WERI-Rb-1 (cell line): ENCODE measurements around the gene ZBTB43.
A peak's percentile ranks its signal among the peaks of the same experiment; 100 is the strongest.

Source experiments
- DNase-seq: peaks from one replicate; pipeline ENCODE4 v3.0.0-alpha.2; 2020
- H3K27ac ChIP-seq: fragments of 250-450 bp; sonication (Bioruptor Pico); 2 replicates; pipeline ENCODE4 v1.5.1; 2020; ENCODE audit warnings: mild to moderate bottlenecking, moderate library complexity
- H3K27me3 ChIP-seq: fragments of 250-450 bp; sonication (Bioruptor Pico); 2 replicates; pipeline ENCODE4 v1.5.1; 2021; ENCODE audit warnings: mild to moderate bottlenecking, low read depth, moderate library complexity; ENCODE audit not compliant: insufficient read depth, severe bottlenecking
- H3K36me3 ChIP-seq: fragments of 250-450 bp; sonication (Bioruptor Pico); 2 replicates; pipeline ENCODE4 v1.5.1; 2020; ENCODE audit warnings: mild to moderate bottlenecking, moderate library complexity
- H3K4me3 ChIP-seq: 2 replicates; pipeline ENCODE4 v1.5.1; 2011; ENCODE audit warnings: low read depth, mild to moderate bottlenecking, control low read depth, low read length
- H3K9me3 ChIP-seq: fragments of 250-450 bp; sonication (Bioruptor Pico); 2 replicates; pipeline ENCODE4 v1.5.1; 2021; ENCODE audit warnings: mild to moderate bottlenecking, moderate library complexity; ENCODE audit not compliant: severe bottlenecking
- TF ChIP-seq, protein P1 (sequence below): IDR thresholded peaks from 2 replicates; pipeline ENCODE4 v1.5.1; 2011; ENCODE audit warnings: low read depth, mild to moderate bottlenecking, control low read depth, inconsistent platforms, low read length

Gene ZBTB43

DNA sequence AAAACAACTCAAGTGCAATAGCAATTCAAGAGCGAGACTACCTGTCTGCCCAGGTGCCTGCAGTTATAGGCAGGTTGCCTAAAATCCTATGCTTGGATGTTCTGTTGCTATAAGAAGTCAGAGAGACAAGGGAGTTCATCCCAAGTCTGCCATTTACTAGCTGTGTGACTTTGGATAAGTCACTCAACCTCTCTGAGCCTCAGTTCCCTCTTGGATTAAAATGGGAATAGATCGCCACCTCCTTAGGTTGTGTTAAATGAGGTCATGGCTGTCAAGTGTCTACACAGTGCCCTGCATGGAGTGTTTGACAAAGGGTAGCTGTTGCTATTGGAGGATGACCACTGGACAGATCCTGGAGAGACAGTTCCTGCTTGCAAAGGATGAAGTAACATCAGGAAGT, 54.3 kb downstream of the ZBTB43 start:
- Histone ChIP-seq H3K27ac (no peak overlapping the region), H3K36me3 (peaks cover 11% of the 10 kb centered on the region), H3K4me3 (no peak overlapping the region), H3K9me3 (no peaks in the 10 kb centered on the region), H3K27me3 (no peaks in the 10 kb centered on the region)
- TF ChIP-seq, protein P1, sequence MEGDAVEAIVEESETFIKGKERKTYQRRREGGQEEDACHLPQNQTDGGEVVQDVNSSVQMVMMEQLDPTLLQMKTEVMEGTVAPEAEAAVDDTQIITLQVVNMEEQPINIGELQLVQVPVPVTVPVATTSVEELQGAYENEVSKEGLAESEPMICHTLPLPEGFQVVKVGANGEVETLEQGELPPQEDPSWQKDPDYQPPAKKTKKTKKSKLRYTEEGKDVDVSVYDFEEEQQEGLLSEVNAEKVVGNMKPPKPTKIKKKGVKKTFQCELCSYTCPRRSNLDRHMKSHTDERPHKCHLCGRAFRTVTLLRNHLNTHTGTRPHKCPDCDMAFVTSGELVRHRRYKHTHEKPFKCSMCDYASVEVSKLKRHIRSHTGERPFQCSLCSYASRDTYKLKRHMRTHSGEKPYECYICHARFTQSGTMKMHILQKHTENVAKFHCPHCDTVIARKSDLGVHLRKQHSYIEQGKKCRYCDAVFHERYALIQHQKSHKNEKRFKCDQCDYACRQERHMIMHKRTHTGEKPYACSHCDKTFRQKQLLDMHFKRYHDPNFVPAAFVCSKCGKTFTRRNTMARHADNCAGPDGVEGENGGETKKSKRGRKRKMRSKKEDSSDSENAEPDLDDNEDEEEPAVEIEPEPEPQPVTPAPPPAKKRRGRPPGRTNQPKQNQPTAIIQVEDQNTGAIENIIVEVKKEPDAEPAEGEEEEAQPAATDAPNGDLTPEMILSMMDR: no peak
- DNase-seq: no peak

GRCh38 chr9:126860077-126860756, 55.4 kb downstream of the ZBTB43 start, which contains the start of gene ZBTB34:
Gene ZBTB34 (plus strand): TSS chr9:126860639. CDS start chr9:126879400, 18,761 bp downstream.
- H3K27ac ChIP-seq: peak within 1 kb of the TSS; percentile 97
- H3K4me3 ChIP-seq: peak within 1 kb of the TSS; percentile 65
- peaks cover 22% of the 10 kb centered on the region for H3K36me3 ChIP-seq
- no peaks in the 10 kb centered on the region for H3K27me3 ChIP-seq
- H3K9me3 ChIP-seq: no peaks in the 10 kb centered on the region
- TF ChIP-seq, protein P1: peak; percentile 98
- DNase-seq: peak; percentile 76

- no peaks in the 10 kb centered on the region for H3K9me3 ChIP-seq
- peak; percentile 49 for DNase-seq
- peak overlapping the region; percentile 87 for H3K27ac ChIP-seq
These were observed 56.1 kb downstream of the ZBTB43 start for GRCh38 chr9:126860757-126861466.

GRCh38 chr9:126861707-126862103, 56.9 kb downstream of the ZBTB43 start:
- H3K27ac ChIP-seq: peak overlapping the region; percentile 87; the same call in 1 of the 2 replicates
- DNase-seq: no peak
- TF ChIP-seq, protein P1: no peak
- peaks cover 37% of the 10 kb centered on the region for H3K36me3 ChIP-seq
- H3K9me3 ChIP-seq: no peaks in the 10 kb centered on the region
- H3K4me3 ChIP-seq: peak overlapping the region; percentile 65
- no peaks in the 10 kb centered on the region for H3K27me3 ChIP-seq

More at GRCh38 chr9:126860757-126861466, 56.1 kb downstream of the ZBTB43 start:
- TF ChIP-seq, protein P1: no peak
- Histone ChIP-seq H3K36me3 (peaks cover 29% of the 10 kb centered on the region), H3K4me3 (peak overlapping the region; percentile 65), H3K27me3 (no peaks in the 10 kb centered on the region)

GRCh38 chr9:126862104-126862761, 57.4 kb downstream of the ZBTB43 start:
- DNase-seq: peak; percentile 76
- H3K27ac ChIP-seq: peak overlapping the region; percentile 32

More at GRCh38 chr9:126862104-126862761, 57.4 kb downstream of the ZBTB43 start:
- TF ChIP-seq, protein P1: no peak
- H3K27me3 ChIP-seq: no peaks in the 10 kb centered on the region
- no peaks in the 10 kb centered on the region for H3K9me3 ChIP-seq
- H3K4me3 ChIP-seq: peak overlapping the region; percentile 65
- peaks cover 42% of the 10 kb centered on the region for H3K36me3 ChIP-seq
